Activated naive CD8-positive, alpha-beta T cell treated with anti-CD3 and anti-CD28 coated beads, Interleukin-2, amount 50 U/mL, for 24 hours (primary cell): Measurements from ENCODE around the gene CCR6.
"Not testable (repeated sequence)": the region's sequence is repeated elsewhere in the genome, so short reads cannot be mapped to it uniquely, and the experiment has no call there.

Experiments
- ATAC-seq: fragments of 150-1000 bp; cut with Tn5 transposase; one replicate; pipeline ENCODE4 v1.10.0; 2021
- DNase-seq: peaks from one replicate; pipeline ENCODE4 v3.0.0; 2021
- H3K27ac Mint-ChIP-seq: one replicate; pipeline ENCODE4 v1.8.0; 2021; ENCODE audit warnings: mild to moderate bottlenecking, mixed read lengths
- H3K27me3 Mint-ChIP-seq: one replicate; pipeline ENCODE4 v1.8.0; 2021; ENCODE audit warnings: mixed read lengths
- H3K36me3 Mint-ChIP-seq: one replicate; pipeline ENCODE4 v1.8.0; 2021; ENCODE audit warnings: low read depth, mixed read lengths
- H3K4me1 Mint-ChIP-seq: one replicate; pipeline ENCODE4 v1.8.0; 2021; ENCODE audit warnings: mixed read lengths
- H3K4me3 Mint-ChIP-seq: one replicate; pipeline ENCODE4 v1.8.0; 2021; ENCODE audit warnings: mild to moderate bottlenecking, moderate library complexity, mixed read lengths
- H3K9me3 Mint-ChIP-seq: one replicate; pipeline ENCODE4 v1.8.0; 2021; ENCODE audit warnings: mixed read lengths

CCR6 gene

GRCh38 chr6:167178896-167179655, 56.2 kb downstream of the CCR6 start:
- not testable (repeated sequence) for H3K4me3 Mint-ChIP-seq, H3K27me3 Mint-ChIP-seq, H3K36me3 Mint-ChIP-seq, ATAC-seq, H3K4me1 Mint-ChIP-seq, H3K9me3 Mint-ChIP-seq, DNase-seq, H3K27ac Mint-ChIP-seq

DNA sequence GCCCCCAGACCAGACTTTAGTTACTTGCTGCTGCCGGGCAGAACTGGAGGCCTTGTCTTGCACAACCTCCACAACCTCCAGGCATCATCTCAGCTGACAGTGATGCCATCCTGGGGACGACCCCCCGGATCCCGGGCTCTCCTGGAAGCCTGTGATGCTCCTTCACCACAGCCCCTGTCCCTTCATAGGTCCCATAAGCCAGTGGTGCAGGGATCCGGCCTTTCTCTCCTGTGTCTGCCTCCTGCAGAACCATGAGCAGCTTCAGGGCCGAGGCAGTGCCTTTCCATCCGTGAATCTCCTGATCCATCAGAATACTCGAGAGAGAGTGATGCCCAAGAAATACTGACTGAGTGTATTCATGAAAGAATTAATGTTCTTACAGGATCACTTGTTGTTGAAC, 57.2 kb downstream of the CCR6 start:
- not testable (repeated sequence) for H3K9me3 Mint-ChIP-seq, H3K27ac Mint-ChIP-seq, H3K27me3 Mint-ChIP-seq, H3K4me3 Mint-ChIP-seq, ATAC-seq, H3K36me3 Mint-ChIP-seq, H3K4me1 Mint-ChIP-seq, DNase-seq

- H3K9me3 Mint-ChIP-seq, DNase-seq, H3K27ac Mint-ChIP-seq, H3K4me3 Mint-ChIP-seq, H3K27me3 Mint-ChIP-seq, H3K36me3 Mint-ChIP-seq, ATAC-seq, H3K4me1 Mint-ChIP-seq: not testable (repeated sequence)
These were observed 58.5 kb downstream of the CCR6 start for GRCh38 chr6:167181351-167181750.

GRCh38 chr6:167182913-167183314, 60.0 kb downstream of the CCR6 start:
- H3K27me3 Mint-ChIP-seq, H3K9me3 Mint-ChIP-seq, H3K27ac Mint-ChIP-seq, H3K4me1 Mint-ChIP-seq, H3K36me3 Mint-ChIP-seq, DNase-seq, H3K4me3 Mint-ChIP-seq: not testable (repeated sequence)
- peak; percentile 76 for ATAC-seq

- not testable (repeated sequence) for H3K9me3 Mint-ChIP-seq, ATAC-seq, DNase-seq, H3K4me1 Mint-ChIP-seq, H3K27ac Mint-ChIP-seq, H3K27me3 Mint-ChIP-seq, H3K36me3 Mint-ChIP-seq, H3K4me3 Mint-ChIP-seq
These were observed 62.2 kb downstream of the CCR6 start for GRCh38 chr6:167185101-167185500.

GRCh38 chr6:167187275-167187674, 64.4 kb downstream of the CCR6 start:
- not testable (repeated sequence) for DNase-seq

More at GRCh38 chr6:167187275-167187674, 64.4 kb downstream of the CCR6 start:
- H3K4me3 Mint-ChIP-seq, H3K9me3 Mint-ChIP-seq, H3K4me1 Mint-ChIP-seq, ATAC-seq, H3K27me3 Mint-ChIP-seq, H3K27ac Mint-ChIP-seq, H3K36me3 Mint-ChIP-seq: not testable (repeated sequence)
